CD14-positive monocyte (primary cell): Measurements from ENCODE around the gene SUSD6. TPM values are rescaled to one million over a fixed set of nuclear protein-coding genes. Genes with fewer than 3 reads are reported as not detected.

Experiments used
- DNase-seq, 3 donors: peaks; one replicate each; pipeline ENCODE4 v3.0.0-alpha.2; 2011 to 2022
- H2AFZ ChIP-seq: 2 replicates; pipeline ENCODE4 v1.6.0; 2012; ENCODE audit warnings: mild to moderate bottlenecking, low read depth, low read length, inconsistent platforms; ENCODE audit not compliant: insufficient read depth, poor library complexity, severe bottlenecking
- H3K27ac ChIP-seq, 2 donors: 1 replicate in 1 of 2; 2 replicates in 1 of 2; pipeline ENCODE4 v1.5.1; 2012 to 2013; ENCODE audit warnings: low read length in 2 of 2, control low read depth in 1 of 2, inconsistent platforms in 1 of 2, low read depth in 1 of 2, mild to moderate bottlenecking in 1 of 2
- H3K27me3 ChIP-seq, 2 donors: one replicate each; pipeline versions ENCODE4 v1.6.0 to v1.6.1; 2011 to 2013; ENCODE audit warnings: low read length in 2 of 2; ENCODE audit not compliant: control insufficient read depth in 2 of 2, insufficient read depth in 2 of 2
- H3K36me3 ChIP-seq, 2 donors: replicated peaks in 1 of 2; 1 replicate in 1 of 2; 2 replicates in 1 of 2; pipeline versions ENCODE4 v1.5.1 to v1.6.1; 2012 to 2013; ENCODE audit warnings: low read length in 2 of 2, control low read depth in 1 of 2, inconsistent platforms in 1 of 2, mild to moderate bottlenecking in 1 of 2; ENCODE audit not compliant: insufficient read depth in 2 of 2, control insufficient read depth in 1 of 2
- H3K4me1 ChIP-seq, 2 donors: 1 replicate in 1 of 2; 2 replicates in 1 of 2; pipeline versions ENCODE4 v1.5.1 to v1.6.1; 2012 to 2013; ENCODE audit warnings: low read length in 2 of 2, control low read depth in 1 of 2, inconsistent platforms in 1 of 2, mild to moderate bottlenecking in 1 of 2, moderate library complexity in 1 of 2; ENCODE audit not compliant: insufficient read depth in 2 of 2, control insufficient read depth in 1 of 2
- H3K4me2 ChIP-seq: replicated peaks from 2 replicates; pipeline ENCODE3; 2012; ENCODE audit warnings: low read length, moderate library complexity, mild to moderate bottlenecking; ENCODE audit not compliant: poor library complexity, severe bottlenecking; ENCODE audit errors: extremely low read depth
- H3K4me3 ChIP-seq, 3 experiments: fragments of 200-600 bp in 1 of 3; sonication (generic) in 1 of 3; replicated peaks in 1 of 3; 1 replicate in 2 of 3; 2 replicates in 1 of 3; pipeline ENCODE4 v1.5.1; 2011 to 2013; ENCODE audit warnings: low read length in 3 of 3, mild to moderate bottlenecking in 3 of 3, control low read depth in 2 of 3, low read depth in 2 of 3, inconsistent platforms in 1 of 3, moderate library complexity in 1 of 3
- H3K79me2 ChIP-seq: 2 replicates; pipeline ENCODE4 v1.6.0; 2012; ENCODE audit warnings: mild to moderate bottlenecking, control low read depth, inconsistent platforms, low read length, moderate library complexity; ENCODE audit not compliant: insufficient read depth
- H3K9ac ChIP-seq: 2 replicates; pipeline ENCODE4 v1.6.0; 2017; ENCODE audit warnings: low read length, mild to moderate bottlenecking; ENCODE audit not compliant: insufficient read depth, poor library complexity, severe bottlenecking
- H3K9me3 ChIP-seq, 2 donors: replicated peaks in 1 of 2; 1 replicate in 1 of 2; 2 replicates in 1 of 2; pipeline versions ENCODE4 v1.5.1 to v1.6.1; 2012 to 2013; ENCODE audit warnings: low read length in 2 of 2, control low read depth in 1 of 2; ENCODE audit not compliant: control insufficient read depth in 1 of 2, insufficient read depth in 1 of 2
- H4K20me1 ChIP-seq: 2 replicates; pipeline ENCODE4 v1.6.0; 2012; ENCODE audit warnings: mild to moderate bottlenecking, low read length, control low read depth, moderate library complexity; ENCODE audit not compliant: insufficient read depth
- H3K27ac Mint-ChIP-seq, 7 donors: one replicate each; pipeline ENCODE4 v1.8.0; 2020; ENCODE audit warnings: mild to moderate bottlenecking in 7 of 7, mixed read lengths in 7 of 7, moderate library complexity in 6 of 7, inconsistent platforms in 2 of 7
- H3K27me3 Mint-ChIP-seq, 3 donors: one replicate each; pipeline ENCODE4 v1.8.0; 2021 to 2022; ENCODE audit warnings: low read depth in 3 of 3, mild to moderate bottlenecking in 3 of 3, mixed read lengths in 3 of 3, moderate library complexity in 3 of 3, inconsistent platforms in 1 of 3
- H3K36me3 Mint-ChIP-seq, 2 donors: one replicate each; pipeline ENCODE4 v1.8.0; 2020; ENCODE audit warnings: mixed read lengths in 2 of 2, inconsistent platforms in 1 of 2, mild to moderate bottlenecking in 1 of 2
- H3K4me1 Mint-ChIP-seq: one replicate; pipeline ENCODE4 v1.8.0; 2020; ENCODE audit warnings: mild to moderate bottlenecking, mixed read lengths
- H3K4me3 Mint-ChIP-seq, 2 donors: one replicate each; pipeline ENCODE4 v1.8.0; 2020; ENCODE audit warnings: mild to moderate bottlenecking in 2 of 2, mixed read lengths in 2 of 2, moderate library complexity in 1 of 2
- H3K9me3 Mint-ChIP-seq, 7 donors: one replicate each; pipeline ENCODE4 v1.8.0; 2020 to 2022; ENCODE audit warnings: mixed read lengths in 7 of 7, mild to moderate bottlenecking in 6 of 7, moderate library complexity in 6 of 7, inconsistent platforms in 2 of 7
- CTCF ChIP-seq: fragments of 200-600 bp; IDR thresholded peaks from one replicate; pipeline ENCODE4 v1.8.0; 2022; ENCODE audit warnings: antibody characterized with exemption, mild to moderate bottlenecking
- WGBS: methylation state at CpG from one replicate; pipeline ENCODE4 v1.1.5; 2013; ENCODE audit warnings: missing lambda C conversion rate; ENCODE audit not compliant: insufficient coverage; 5-methylcytosine and 5-hydroxymethylcytosine counted together
- intact Hi-C, 2 donors: fragments of 100-400 bp; cut with micrococcal nuclease; formaldehyde crosslinking; loops; one replicate each; pipeline versions ENCODE4 v1.15.0 to v1.15.1; 2023
- polyA plus RNA-seq, 3 donors: library from polyadenylated mRNA; depleted of rRNA in 1 of 3; unstranded in 2 of 3; stranded (reverse) in 1 of 3; fragments of 300-500 nt in 2 of 3; fragments of >200 nt in 1 of 3; fragmentation: Illumina TruSeq in 2 of 3; gene quantifications; 1 replicate in 2 of 3; 2 replicates in 1 of 3; pipeline ENCODE4 v1.2.3, GENCODE V29; 2012 to 2021

Gene SUSD6
- polyA plus RNA-seq, 3 donors, result 17.3 to 81.8 (median 30.1) TPM

- H3K79me2 ChIP-seq, result peaks cover 96% of the 10 kb centered on the region
- DNase-seq, result no peak
- WGBS, result 12% methylated on average over 5 of the region's 9 CpGs
- peak; percentile 24 for TF ChIP-seq CTCF
- H3K27me3 Mint-ChIP-seq, result no peaks in the 10 kb centered on the region
- H3K27ac Mint-ChIP-seq, result peak overlapping the region; percentile 33 to 85 (median 65)
- peak overlapping the region; percentile 3 for H3K4me2 ChIP-seq
- peaks cover 61% of the 10 kb centered on the region for H3K4me1 Mint-ChIP-seq
- intact Hi-C loops, result no loop called here
- H3K4me3 Mint-ChIP-seq, result peak overlapping the region in 1 of 2 donors; percentile 3
- peaks cover 3 to 51% of the 10 kb centered on the region in 2 donors for H3K36me3 ChIP-seq
- peak overlapping the region; percentile 39 to 55 for H3K27ac ChIP-seq
- peaks cover 39 to 66% of the 10 kb centered on the region in 2 donors for H3K36me3 Mint-ChIP-seq
- no peak overlapping the region for H3K4me3 ChIP-seq
- H3K9ac ChIP-seq, result no peak overlapping the region
- H3K9me3 ChIP-seq, result no peaks in the 10 kb centered on the region
- no peaks in the 10 kb centered on the region for H3K27me3 ChIP-seq
- peaks cover 98% of the 10 kb centered on the region for H4K20me1 ChIP-seq
- H2AFZ ChIP-seq, result no peak overlapping the region
- no peaks in the 10 kb centered on the region for H3K9me3 Mint-ChIP-seq
- H3K4me1 ChIP-seq, result peaks cover 31 to 38% of the 10 kb centered on the region in 2 donors
Observed at GRCh38 chr14:69673578-69674305, 62.3 kb downstream of the SUSD6 start.

GRCh38 chr14:69674546-69675244 is 63.3 kb downstream of the SUSD6 start:
- Histone ChIP-seq H3K4me1 (peaks cover 31 to 38% of the 10 kb centered on the region in 2 donors), H4K20me1 (peaks cover 98% of the 10 kb centered on the region), H3K27ac (peak overlapping the region in 1 of 2 donors; percentile 55), H3K9me3 (no peaks in the 10 kb centered on the region), H3K36me3 (peaks cover 3 to 52% of the 10 kb centered on the region in 2 donors), H3K4me3 (no peak overlapping the region), H3K4me2 (no peak overlapping the region), H3K9ac (no peak overlapping the region), H2AFZ (no peak overlapping the region), H3K27me3 (no peaks in the 10 kb centered on the region), H3K79me2 (peaks cover 96% of the 10 kb centered on the region)
- intact Hi-C loops, result no loop called here
- no peak overlapping the region for H3K4me3 Mint-ChIP-seq
- peaks cover 33 to 60% of the 10 kb centered on the region in 2 donors for H3K36me3 Mint-ChIP-seq
- no peak for TF ChIP-seq CTCF
- peaks cover 53% of the 10 kb centered on the region for H3K4me1 Mint-ChIP-seq
- no peaks in the 10 kb centered on the region for H3K27me3 Mint-ChIP-seq
- 100% methylated on average over 1 of the region's 3 CpGs for WGBS
- no peak for DNase-seq
- H3K9me3 Mint-ChIP-seq, result no peaks in the 10 kb centered on the region
- H3K27ac Mint-ChIP-seq, result peak overlapping the region in 4 of 7 donors; percentile 9 to 72 (median 20)
